GM18498 (cell line): ENCODE results near the gene ANKRD36.
A peak's percentile ranks its signal among the peaks of the same experiment; 100 is the strongest.
"Not testable (repeated sequence)": the region's sequence is repeated elsewhere in the genome, so short reads cannot be mapped to it uniquely, and the experiment has no call there.

ENCODE experiments used
- ATAC-seq: cut with Tn5 transposase; IDR thresholded peaks from one replicate; pipeline ENCODE4 v1.9.1; 2021; ENCODE audit warnings: mild to moderate bottlenecking, moderate library complexity; ENCODE audit not compliant: unreplicated experiment

The ANKRD36 gene

DNA sequence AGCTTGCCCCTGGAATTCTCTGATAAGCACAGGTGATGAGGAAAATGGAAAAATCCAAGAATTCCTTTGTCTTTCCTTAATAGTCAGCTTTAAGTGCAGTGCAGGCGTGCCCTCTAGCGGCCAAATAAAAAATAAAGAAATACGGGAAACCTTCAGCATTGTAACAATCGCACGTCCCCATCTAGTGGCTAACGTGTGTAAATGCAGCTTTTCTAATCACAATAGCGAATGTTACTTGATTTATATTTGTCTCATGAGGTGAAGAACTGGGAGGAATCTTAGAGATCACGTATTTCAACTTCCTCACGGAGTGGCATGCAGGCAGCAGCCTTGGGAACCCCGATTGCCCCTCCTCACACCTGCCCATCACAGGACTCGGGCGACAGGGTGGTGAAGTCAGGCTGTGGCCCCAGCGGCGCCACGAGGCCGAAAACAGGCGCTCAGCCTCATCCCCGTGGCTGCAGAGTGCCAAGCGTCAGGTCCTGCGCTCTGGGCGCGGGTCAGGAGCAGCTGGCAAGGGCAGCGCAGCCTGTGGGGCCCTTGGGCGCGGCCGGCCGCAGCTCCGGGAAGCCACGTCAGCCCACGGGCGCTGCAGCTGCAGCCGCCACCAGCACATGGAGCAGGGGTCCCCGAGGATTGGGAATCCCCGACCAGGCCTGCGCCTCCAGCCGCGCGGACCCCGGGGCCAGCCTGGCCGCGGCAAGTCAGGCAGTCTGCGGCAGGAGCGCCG lies 468 bp upstream of the ANKRD36 start:
- peak; percentile 62 for ATAC-seq

GRCh38 chr2:97113882-97114255 lies 916 bp downstream of the ANKRD36 start:
- not testable (repeated sequence) for ATAC-seq

GRCh38 chr2:97129090-97129489 lies 16.1 kb downstream of the ANKRD36 start:
- ATAC-seq: not testable (repeated sequence)

- not testable (repeated sequence) for ATAC-seq
Observed at GRCh38 chr2:97144016-97144415, 31.1 kb downstream of the ANKRD36 start.

DNA sequence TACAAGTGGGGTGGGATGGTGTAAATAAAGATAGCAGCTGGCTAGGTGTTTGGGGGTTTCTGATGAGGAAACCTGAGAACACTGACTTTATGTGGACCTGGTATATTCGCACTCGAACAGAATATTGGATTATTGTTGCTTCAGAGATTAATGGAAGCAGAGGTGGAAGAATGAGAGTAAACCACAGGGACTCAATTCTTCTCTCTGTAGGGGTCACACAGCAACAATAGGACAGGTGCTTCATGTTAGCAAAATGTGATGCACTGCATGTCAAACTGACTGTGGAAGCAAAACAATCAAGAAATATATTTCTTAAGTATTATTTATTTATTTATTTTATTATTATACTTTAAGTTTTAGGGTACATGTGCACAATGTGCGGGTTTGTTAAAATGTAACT lies 53.6 kb downstream of the ANKRD36 start:
- not testable (repeated sequence) for ATAC-seq

DNA sequence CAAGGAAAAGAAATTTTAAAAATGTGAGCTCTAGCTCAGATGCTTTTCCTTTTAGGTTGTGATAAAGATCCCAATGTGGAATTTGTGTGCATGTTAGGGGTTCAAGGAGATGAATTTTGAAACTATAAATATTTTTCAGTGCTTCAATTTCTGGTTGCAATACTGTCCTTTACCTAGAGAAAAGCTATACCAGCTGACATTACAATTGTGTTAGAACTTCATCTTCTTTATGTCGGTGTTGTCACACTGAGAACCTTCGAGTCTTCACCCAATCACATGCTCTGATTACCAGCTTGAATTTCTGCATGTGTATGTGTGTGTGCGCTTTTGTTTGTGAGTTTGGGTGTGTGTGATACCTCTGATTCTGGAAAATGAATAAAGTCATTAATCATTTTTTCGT lies 55.0 kb downstream of the ANKRD36 start:
- not testable (repeated sequence) for ATAC-seq

- not testable (repeated sequence) for ATAC-seq
Observed at GRCh38 chr2:97168583-97168982, 55.6 kb downstream of the ANKRD36 start.

DNA sequence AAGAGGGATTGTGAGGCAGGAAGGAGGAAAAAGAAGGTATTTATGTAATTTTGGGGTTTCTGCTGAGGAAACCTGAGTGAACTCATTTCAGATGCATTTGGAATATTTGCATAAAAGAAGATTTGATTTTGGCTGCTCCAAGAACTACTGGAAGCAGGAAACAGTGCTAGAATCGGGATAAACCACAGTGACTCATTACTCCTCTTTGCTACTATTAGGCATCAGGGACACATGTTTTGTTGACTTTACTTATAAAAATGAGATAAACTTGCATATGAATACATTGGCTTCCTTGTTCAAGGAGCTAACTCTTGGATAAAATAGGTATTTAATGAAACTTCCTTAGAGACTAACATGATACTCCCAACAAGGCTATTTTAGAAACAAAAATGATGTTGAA lies 67.4 kb downstream of the ANKRD36 start:
- ATAC-seq: not testable (repeated sequence)

GRCh38 chr2:97195349-97195748 lies 82.4 kb downstream of the ANKRD36 start:
- not testable (repeated sequence) for ATAC-seq

GRCh38 chr2:97197251-97197650 lies 84.3 kb downstream of the ANKRD36 start:
- not testable (repeated sequence) for ATAC-seq

- ATAC-seq: not testable (repeated sequence)
Observed at GRCh38 chr2:97200887-97201286, 87.9 kb downstream of the ANKRD36 start.

DNA sequence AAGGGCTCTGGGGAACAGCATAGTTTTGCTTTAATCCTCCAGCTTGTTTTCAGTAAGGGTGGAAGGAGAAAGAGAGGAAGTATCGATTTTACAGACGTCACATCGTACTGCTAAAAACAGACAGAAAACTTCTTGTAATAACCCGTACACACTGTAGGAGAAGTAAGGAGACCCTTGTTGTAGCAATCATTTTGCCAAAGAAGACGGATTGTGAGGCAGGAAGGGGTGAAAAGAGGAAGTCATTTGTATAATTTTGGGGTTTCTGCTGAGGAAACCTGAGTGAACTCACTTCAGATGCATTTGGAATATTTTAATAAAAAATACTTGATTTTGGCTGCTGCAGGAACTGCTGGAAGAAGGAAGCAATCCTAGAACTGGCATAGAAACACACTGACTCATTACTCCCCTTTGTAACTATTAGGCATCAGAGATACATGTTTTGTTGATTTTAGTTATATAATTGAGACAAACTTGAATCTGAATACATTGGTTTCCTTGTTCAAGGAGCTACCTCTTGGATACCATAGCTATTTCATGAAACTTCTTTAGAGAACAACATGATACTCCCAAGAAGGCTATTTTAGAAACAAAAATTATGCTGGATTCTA lies 89.8 kb downstream of the ANKRD36 start:
- ATAC-seq: not testable (repeated sequence)

GRCh38 chr2:97210325-97210724 lies 97.4 kb downstream of the ANKRD36 start:
- no peak for ATAC-seq

DNA sequence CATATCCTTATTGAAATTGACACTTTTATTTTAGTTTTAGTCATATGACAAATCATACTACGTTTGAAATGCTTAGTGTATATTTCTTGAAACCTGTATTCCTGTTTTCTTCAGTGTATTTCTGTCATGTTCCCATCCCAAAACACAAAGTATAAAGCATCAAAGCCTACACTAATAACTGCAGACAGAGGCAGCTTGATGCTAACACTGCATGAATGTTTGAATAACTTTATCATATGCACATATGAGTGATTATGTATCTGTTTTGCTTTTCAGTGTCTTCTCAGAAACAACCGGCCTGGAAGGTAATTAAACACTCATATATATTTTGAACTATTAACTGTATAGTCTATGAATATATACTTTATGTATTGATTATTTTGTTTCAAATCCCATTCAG lies 102.1 kb downstream of the ANKRD36 start:
- ATAC-seq: not testable (repeated sequence)

GRCh38 chr2:97230848-97231585 lies 118.1 kb downstream of the ANKRD36 start:
- not testable (repeated sequence) for ATAC-seq

- ATAC-seq: not testable (repeated sequence)
Observed at GRCh38 chr2:97232981-97233380, 120.0 kb downstream of the ANKRD36 start.

DNA sequence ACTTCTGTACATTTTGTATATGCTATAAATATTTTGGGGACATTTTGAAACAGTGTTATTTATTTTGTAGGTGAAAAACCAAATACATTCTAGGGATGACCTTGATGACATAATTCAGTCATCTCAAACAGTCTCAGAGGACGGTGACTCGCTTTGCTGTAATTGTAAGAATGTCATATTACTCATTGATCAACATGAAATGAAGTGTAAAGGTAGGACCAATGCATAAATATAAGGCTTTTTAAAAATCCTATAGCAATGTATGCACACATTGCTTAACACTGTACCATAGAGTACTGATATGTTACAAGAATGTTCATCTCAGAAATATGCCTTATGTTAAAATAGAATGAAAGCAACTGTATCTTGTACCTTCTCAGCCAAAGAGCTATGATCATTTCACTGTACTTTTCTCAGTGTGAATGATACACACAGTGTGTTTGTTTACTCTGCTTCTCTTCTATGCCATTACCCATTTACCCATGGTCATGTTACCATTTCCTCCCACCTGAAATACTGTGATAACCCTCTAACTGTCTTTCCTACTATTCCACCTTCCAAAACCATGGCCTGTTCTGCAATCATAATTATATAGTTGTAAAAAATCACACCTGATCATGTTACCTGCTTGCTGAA lies 120.8 kb downstream of the ANKRD36 start:
- ATAC-seq: not testable (repeated sequence)

DNA sequence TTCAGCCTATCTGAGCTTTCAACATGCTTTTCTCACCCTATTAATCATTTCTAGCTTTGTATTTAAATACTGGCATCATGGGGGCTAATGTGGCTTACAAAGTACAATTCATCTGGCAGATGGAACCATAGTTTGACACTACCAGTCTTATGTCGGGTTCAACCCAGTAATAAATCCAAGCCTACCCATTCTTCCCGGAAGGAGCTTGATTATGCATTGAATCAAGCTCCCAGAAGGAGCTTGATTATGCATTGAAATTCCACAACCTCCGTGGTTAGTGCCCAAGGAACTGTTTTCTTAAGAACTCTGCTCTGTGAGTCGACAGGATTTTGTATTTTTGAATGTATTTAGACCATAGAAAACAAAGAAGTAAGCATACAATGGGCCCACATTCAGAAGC lies 148.2 kb downstream of the ANKRD36 start:
- ATAC-seq: not testable (repeated sequence)

GRCh38 chr2:97266449-97266848 lies 153.5 kb downstream of the ANKRD36 start:
- not testable (repeated sequence) for ATAC-seq

DNA sequence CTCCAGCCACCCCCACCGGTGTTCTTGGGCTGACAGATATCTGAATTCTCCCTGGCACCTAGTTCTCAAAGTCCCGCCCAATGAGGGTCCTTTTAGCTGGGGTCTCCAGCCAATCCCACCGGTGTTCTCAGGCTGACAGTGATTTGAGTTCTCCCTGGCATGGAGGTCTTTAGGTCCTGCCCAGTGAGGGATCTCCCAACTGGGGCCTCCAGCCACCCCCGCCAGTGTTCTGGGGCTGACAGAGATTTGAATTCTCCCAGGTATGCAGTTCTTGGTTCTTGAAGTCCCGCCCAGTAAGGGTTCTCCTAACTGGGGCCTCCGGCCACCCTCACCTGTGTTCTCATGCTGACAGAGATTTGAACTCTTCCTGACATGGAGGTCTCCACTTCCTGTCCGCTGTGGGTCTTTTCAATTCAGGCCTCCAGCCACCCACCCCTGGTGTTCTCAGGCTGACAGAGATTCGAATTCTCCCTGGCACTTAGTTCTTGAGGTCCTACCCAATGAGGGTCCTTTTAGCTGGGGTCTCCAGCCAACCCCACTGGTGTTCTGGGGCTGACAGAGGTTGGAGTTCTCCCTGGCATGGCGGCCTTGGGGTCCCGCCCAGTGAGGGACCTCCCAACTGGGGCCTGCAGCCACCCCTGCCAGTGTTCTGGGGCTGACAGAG lies 154.6 kb downstream of the ANKRD36 start:
- no peak for ATAC-seq
